Activated CD8-positive, alpha-beta memory T cell treated with anti-CD3 and anti-CD28 coated beads for 1 hour (primary cell): ENCODE data around the gene PIAS1.
"Not testable (repeated sequence)": the region's sequence is repeated elsewhere in the genome, so short reads cannot be mapped to it uniquely, and the experiment has no call there.

Experiments
- DNase-seq, 2 donors: peaks; one replicate each; pipeline ENCODE4 v3.0.0-alpha.2; 2020; ENCODE audit warnings: low read depth in 1 of 2; ENCODE audit errors: extremely low read depth in 1 of 2

PIAS1 gene

GRCh38 chr15:68211656-68212320, 157.7 kb downstream of the PIAS1 start:
- DNase-seq, result no peak

- not testable (repeated sequence) for DNase-seq
Observed at GRCh38 chr15:68213491-68213845, 159.4 kb downstream of the PIAS1 start.

- no peak for DNase-seq
Observed at GRCh38 chr15:68213991-68214837, 160.1 kb downstream of the PIAS1 start.

- DNase-seq, result no peak
Observed at GRCh38 chr15:68214838-68215254, 160.7 kb downstream of the PIAS1 start.

GRCh38 chr15:68217341-68217740, 163.2 kb downstream of the PIAS1 start:
- DNase-seq, result no peak

GRCh38 chr15:68218331-68218730, 164.2 kb downstream of the PIAS1 start:
- no peak for DNase-seq

- no peak for DNase-seq
Observed at GRCh38 chr15:68218847-68219798, 165.0 kb downstream of the PIAS1 start.

- DNase-seq, result no peak
Observed at GRCh38 chr15:68220489-68220888, 166.4 kb downstream of the PIAS1 start.

GRCh38 chr15:68220967-68221366, 166.9 kb downstream of the PIAS1 start:
- DNase-seq, result no peak

GRCh38 chr15:68221530-68222431, 167.7 kb downstream of the PIAS1 start:
- DNase-seq, result not testable (repeated sequence)

- DNase-seq, result not testable (repeated sequence)
Observed at GRCh38 chr15:68222432-68222743, 168.3 kb downstream of the PIAS1 start.

- DNase-seq, result no peak
Observed at GRCh38 chr15:68223171-68223570, 169.1 kb downstream of the PIAS1 start.

- DNase-seq, result no peak
Observed at GRCh38 chr15:68224108-68224507, 170.0 kb downstream of the PIAS1 start.

GRCh38 chr15:68224546-68225250, 170.6 kb downstream of the PIAS1 start:
- DNase-seq, result no peak

- not testable (repeated sequence) for DNase-seq
Observed at GRCh38 chr15:68225442-68225841, 171.3 kb downstream of the PIAS1 start.

GRCh38 chr15:68227643-68228142, 173.6 kb downstream of the PIAS1 start:
- no peak for DNase-seq

GRCh38 chr15:68228143-68228970, 174.2 kb downstream of the PIAS1 start:
- no peak for DNase-seq

GRCh38 chr15:68228971-68229385, 174.9 kb downstream of the PIAS1 start:
- DNase-seq, result no peak
